ENCODE measurements around the gene TSPAN14. TPM values are rescaled to one million over a fixed set of nuclear protein-coding genes. Genes with fewer than 3 reads are reported as not detected.

TSPAN14 gene
- total RNA-seq, 1 experiment from 2014 or later, result 73.5 TPM

GRCh38 chr10:80443531-80443974 lies 10.6 kb upstream of the TSPAN14 start (continued):
- no peak for TF ChIP-seq PRDM15 (CRISPR knock-in tag; IDR thresholded peaks at IDR 0.05)
- TF ChIP-seq, protein P1, sequence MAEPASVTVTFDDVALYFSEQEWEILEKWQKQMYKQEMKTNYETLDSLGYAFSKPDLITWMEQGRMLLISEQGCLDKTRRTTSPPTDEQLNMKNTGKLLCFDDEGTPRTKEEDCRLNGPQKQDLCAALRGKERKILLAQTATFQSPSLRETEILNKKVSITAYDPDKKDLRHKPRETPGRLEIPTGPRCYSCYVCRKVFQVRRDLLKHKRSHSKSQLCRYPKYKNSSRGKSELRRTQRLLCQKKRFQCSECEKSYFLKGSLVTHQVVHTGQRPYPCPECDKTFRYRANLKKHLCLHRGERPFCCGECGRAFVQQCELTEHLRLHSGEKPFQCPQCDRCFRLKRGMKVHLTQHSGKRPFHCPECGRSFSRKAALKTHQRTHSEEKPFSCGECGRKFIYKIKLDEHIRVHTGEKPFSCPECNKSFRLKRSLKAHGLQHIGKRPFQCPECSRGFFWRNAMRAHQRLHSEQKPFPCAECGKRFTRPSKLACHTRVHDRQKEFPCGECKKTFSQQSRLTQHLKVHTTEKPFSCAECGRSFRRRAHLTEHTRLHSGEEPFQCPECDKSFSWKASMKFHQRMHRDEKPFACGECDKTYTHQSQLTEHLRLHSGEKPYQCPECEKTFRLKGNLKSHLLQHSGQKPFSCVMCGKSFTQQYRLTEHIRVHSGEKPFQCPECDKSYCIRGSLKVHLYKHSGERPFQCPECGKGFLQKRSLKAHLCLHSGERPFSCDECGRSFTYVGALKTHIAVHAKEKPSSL (CRISPR knock-in tag; conservative IDR thresholded peaks at IDR 0.05), result no peak

- H3K27ac Mint-ChIP-seq, result no peak overlapping the region
These were observed 10.0 kb upstream of the TSPAN14 start for GRCh38 chr10:80444124-80444523.

GRCh38 chr10:80444646-80445319 lies 9.3 kb upstream of the TSPAN14 start:
- H3K27me3 Mint-ChIP-seq (ENCODE audit: low read depth), result no peaks in the 10 kb centered on the region
- ChIA-PET POLR2A (interaction anchor here (1.1 to 1.5 kb wide), 3 partner anchors 20 to 61 kb away, joined by 4 to 6 read pairs (median 4); no protein-coding TSS in a partner anchor), CTCF (interaction anchor here (0.5 to 34.2 kb wide), 29 partner anchors 10 to 483 kb away, joined by 3 to 802 read pairs (median 4); partner anchors contain the start of gene PRXL2A)
- H3K27ac Mint-ChIP-seq, result no peak overlapping the region
- no peak overlapping the region for H3K4me3 Mint-ChIP-seq
- H3K9me3 Mint-ChIP-seq, result no peaks in the 10 kb centered on the region
- DNase-seq (ENCODE audit: low spot score) (peak; percentile 50), ATAC-seq (peak; percentile 89)
- H3K4me1 Mint-ChIP-seq, result peaks cover 19% of the 10 kb centered on the region
- H3K36me3 Mint-ChIP-seq, result no peaks in the 10 kb centered on the region
- TF ChIP-seq JAZF1 (CRISPR knock-in tag; IDR thresholded peaks at IDR 0.05) (no peak), ZNF219 (CRISPR knock-in tag; IDR thresholded peaks at IDR 0.05; ENCODE audit: borderline replicate concordance) (no peak), ZNF423 (CRISPR knock-in tag; IDR thresholded peaks at IDR 0.05) (no peak), E2F4 (CRISPR knock-in tag; IDR thresholded peaks at IDR 0.05; ENCODE audit: borderline replicate concordance, low read depth) (no peak), RELA (CRISPR knock-in tag; IDR thresholded peaks at IDR 0.05; ENCODE audit: borderline replicate concordance) (no peak)
- TF ChIP-seq, protein P2, sequence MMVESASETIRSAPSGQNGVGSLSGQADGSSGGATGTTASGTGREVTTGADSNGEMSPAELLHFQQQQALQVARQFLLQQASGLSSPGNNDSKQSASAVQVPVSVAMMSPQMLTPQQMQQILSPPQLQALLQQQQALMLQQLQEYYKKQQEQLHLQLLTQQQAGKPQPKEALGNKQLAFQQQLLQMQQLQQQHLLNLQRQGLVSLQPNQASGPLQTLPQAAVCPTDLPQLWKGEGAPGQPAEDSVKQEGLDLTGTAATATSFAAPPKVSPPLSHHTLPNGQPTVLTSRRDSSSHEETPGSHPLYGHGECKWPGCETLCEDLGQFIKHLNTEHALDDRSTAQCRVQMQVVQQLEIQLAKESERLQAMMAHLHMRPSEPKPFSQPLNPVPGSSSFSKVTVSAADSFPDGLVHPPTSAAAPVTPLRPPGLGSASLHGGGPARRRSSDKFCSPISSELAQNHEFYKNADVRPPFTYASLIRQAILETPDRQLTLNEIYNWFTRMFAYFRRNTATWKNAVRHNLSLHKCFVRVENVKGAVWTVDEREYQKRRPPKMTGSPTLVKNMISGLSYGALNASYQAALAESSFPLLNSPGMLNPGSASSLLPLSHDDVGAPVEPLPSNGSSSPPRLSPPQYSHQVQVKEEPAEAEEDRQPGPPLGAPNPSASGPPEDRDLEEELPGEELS (CRISPR knock-in tag; IDR thresholded peaks at IDR 0.05), result no peak
- TF ChIP-seq, protein P3, sequence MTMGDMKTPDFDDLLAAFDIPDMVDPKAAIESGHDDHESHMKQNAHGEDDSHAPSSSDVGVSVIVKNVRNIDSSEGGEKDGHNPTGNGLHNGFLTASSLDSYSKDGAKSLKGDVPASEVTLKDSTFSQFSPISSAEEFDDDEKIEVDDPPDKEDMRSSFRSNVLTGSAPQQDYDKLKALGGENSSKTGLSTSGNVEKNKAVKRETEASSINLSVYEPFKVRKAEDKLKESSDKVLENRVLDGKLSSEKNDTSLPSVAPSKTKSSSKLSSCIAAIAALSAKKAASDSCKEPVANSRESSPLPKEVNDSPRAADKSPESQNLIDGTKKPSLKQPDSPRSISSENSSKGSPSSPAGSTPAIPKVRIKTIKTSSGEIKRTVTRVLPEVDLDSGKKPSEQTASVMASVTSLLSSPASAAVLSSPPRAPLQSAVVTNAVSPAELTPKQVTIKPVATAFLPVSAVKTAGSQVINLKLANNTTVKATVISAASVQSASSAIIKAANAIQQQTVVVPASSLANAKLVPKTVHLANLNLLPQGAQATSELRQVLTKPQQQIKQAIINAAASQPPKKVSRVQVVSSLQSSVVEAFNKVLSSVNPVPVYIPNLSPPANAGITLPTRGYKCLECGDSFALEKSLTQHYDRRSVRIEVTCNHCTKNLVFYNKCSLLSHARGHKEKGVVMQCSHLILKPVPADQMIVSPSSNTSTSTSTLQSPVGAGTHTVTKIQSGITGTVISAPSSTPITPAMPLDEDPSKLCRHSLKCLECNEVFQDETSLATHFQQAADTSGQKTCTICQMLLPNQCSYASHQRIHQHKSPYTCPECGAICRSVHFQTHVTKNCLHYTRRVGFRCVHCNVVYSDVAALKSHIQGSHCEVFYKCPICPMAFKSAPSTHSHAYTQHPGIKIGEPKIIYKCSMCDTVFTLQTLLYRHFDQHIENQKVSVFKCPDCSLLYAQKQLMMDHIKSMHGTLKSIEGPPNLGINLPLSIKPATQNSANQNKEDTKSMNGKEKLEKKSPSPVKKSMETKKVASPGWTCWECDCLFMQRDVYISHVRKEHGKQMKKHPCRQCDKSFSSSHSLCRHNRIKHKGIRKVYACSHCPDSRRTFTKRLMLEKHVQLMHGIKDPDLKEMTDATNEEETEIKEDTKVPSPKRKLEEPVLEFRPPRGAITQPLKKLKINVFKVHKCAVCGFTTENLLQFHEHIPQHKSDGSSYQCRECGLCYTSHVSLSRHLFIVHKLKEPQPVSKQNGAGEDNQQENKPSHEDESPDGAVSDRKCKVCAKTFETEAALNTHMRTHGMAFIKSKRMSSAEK (CRISPR knock-in tag; IDR thresholded peaks at IDR 0.05; ENCODE audit: borderline replicate concordance), result no peak

More at GRCh38 chr10:80444124-80444523, 10.0 kb upstream of the TSPAN14 start:
- Mint-ChIP-seq H3K4me1 (peaks cover 19% of the 10 kb centered on the region), H3K27me3 (ENCODE audit: low read depth) (no peaks in the 10 kb centered on the region), H3K4me3 (no peak overlapping the region), H3K9me3 (no peaks in the 10 kb centered on the region), H3K36me3 (no peaks in the 10 kb centered on the region)
- DNase-seq (ENCODE audit: low spot score) (no peak), ATAC-seq (no peak)
- ChIA-PET POLR2A (interaction anchor here (1.1 to 1.5 kb wide), 3 partner anchors 21 to 61 kb away, joined by 4 to 6 read pairs (median 4); no protein-coding TSS in a partner anchor), CTCF (interaction anchor here (0.5 to 34.2 kb wide), 27 partner anchors 9 to 236 kb away, joined by 3 to 802 read pairs (median 5); partner anchors contain the start of gene PRXL2A)
- no peak for TF ChIP-seq TCF7 (CRISPR knock-in tag; IDR thresholded peaks at IDR 0.05; ENCODE audit: low read depth)
- TF ChIP-seq ZNF416 (CRISPR knock-in tag; IDR thresholded peaks at IDR 0.05), result no peak
- no peak for TF ChIP-seq JUN (CRISPR knock-in tag; IDR thresholded peaks at IDR 0.05)
- no peak for TF ChIP-seq RORB (CRISPR knock-in tag; IDR thresholded peaks at IDR 0.05)
- TF ChIP-seq ZNF219 (CRISPR knock-in tag; IDR thresholded peaks at IDR 0.05; ENCODE audit: borderline replicate concordance), result no peak
- TF ChIP-seq, protein P4, sequence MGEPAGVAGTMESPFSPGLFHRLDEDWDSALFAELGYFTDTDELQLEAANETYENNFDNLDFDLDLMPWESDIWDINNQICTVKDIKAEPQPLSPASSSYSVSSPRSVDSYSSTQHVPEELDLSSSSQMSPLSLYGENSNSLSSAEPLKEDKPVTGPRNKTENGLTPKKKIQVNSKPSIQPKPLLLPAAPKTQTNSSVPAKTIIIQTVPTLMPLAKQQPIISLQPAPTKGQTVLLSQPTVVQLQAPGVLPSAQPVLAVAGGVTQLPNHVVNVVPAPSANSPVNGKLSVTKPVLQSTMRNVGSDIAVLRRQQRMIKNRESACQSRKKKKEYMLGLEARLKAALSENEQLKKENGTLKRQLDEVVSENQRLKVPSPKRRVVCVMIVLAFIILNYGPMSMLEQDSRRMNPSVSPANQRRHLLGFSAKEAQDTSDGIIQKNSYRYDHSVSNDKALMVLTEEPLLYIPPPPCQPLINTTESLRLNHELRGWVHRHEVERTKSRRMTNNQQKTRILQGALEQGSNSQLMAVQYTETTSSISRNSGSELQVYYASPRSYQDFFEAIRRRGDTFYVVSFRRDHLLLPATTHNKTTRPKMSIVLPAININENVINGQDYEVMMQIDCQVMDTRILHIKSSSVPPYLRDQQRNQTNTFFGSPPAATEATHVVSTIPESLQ (CRISPR knock-in tag; IDR thresholded peaks at IDR 0.05), result no peak
- TF ChIP-seq FOXP1 (CRISPR knock-in tag; IDR thresholded peaks at IDR 0.05; ENCODE audit: borderline replicate concordance), result no peak
- no peak for TF ChIP-seq ZNF396 (CRISPR knock-in tag; IDR thresholded peaks at IDR 0.05; ENCODE audit: borderline replicate concordance)
- TF ChIP-seq ZNF263 (CRISPR knock-in tag; IDR thresholded peaks at IDR 0.05; ENCODE audit: low read depth), result no peak
- no peak for TF ChIP-seq NFE2L1 (CRISPR knock-in tag; IDR thresholded peaks at IDR 0.05)

All from WTC11 (cell line).